ENCODE data around the gene NFATC1.

Gene NFATC1

DNA sequence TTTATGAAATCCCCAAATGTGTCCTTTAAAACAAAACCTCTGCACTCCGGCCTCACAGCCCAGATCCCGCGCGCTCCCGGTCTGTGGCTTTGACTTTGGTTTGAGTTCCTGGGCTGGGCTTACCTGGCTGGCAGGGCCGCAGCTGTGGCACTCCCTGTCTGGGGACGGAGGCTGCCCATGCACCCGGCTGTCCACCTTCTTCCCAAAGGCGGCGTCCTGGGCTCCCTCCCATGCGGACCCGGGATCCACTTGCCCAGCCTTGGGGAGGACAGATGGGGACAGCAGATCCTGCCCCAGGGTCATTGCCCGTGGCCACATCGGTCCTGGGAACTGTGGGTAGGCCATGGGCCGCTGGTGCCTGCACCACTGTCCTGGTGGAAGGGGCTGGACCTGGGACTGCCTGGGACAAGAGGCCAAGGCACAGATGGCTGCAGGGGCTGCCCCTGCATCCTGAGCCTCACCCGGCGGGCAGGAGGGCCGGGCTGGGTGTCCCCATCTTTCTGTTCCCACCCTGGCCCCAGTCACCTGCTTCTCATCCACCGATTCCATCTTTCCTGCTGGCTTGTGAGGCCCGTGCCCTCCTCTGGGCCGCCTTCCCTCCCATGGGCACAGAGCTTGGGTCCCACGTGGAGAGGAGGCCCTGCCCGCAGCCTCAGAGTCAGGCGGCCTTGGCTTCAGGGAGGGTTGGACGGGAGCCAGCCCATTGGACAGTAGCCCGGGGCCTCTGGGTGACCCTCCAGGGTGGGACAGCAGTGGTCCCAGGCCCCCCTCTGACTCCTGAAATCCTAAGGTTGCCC lies 27.7 kb downstream of the NFATC1 start:
- no peak for DNase-seq (ENCODE audit: low read depth in 2 of 2)

DNA sequence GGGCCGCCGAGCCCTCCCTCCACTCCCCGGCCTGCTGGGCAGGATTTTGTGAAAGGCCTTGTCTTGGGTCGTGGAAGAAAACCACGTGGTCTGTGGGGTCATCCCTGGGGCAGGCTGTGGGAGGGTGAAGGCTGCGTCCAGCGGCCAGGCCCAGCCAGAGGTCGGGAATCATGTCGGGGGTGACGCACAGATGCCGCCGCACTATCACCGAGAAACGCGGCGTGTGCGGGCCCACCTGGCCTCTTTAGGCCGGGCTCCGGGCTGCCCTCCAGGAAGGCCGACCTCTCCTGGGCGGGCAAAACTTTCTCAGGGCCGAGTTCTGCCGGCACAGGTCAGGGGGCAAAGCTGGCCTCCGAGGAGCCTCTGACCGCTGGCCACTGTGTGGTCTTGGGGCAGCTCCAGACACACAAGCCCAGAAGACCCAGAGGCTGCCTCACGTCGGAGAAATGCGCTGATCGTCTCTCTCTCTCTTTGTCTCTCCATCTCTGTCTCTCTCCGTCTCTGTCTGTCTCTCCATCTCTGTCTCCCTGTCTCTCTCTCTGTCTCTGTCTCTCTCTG lies 28.4 kb downstream of the NFATC1 start:
- DNase-seq (ENCODE audit: low read depth in 2 of 2), result no peak

DNA sequence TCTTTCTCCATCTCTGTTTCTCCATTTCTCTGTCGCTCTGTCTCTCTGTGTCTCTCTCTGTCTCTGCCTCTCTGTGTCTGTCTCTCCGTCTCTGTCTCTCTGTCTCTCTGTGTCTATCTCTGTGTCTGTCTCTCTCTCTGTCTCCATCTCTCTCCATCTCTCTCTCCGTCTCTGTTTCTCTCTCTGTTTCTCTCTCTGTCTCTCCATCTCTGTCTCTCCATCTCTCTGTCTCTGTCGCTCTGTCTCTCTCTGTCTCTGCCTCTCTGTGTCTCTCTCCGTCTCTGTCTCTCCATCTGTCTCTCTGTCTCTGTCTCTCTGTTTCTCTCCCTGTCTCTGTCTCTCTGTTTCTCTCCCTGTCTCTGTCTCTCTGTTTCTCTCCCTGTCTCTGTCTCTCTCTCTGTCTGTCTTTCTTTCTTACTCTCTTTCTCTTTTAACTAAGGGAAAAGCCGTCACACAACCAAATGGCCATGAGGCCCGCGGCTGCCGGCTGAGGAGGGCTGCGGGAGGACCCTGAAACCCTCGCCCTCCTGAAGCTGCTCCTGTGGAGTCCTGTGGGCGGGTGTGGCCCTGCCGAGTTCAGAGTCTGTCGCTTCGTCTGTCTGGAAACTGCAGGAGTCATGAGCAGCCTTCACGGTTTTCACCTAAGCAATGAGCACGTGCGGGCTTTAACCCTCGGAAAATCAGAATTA lies 29.3 kb downstream of the NFATC1 start:
- no peak for DNase-seq (ENCODE audit: low read depth in 2 of 2)

DNA sequence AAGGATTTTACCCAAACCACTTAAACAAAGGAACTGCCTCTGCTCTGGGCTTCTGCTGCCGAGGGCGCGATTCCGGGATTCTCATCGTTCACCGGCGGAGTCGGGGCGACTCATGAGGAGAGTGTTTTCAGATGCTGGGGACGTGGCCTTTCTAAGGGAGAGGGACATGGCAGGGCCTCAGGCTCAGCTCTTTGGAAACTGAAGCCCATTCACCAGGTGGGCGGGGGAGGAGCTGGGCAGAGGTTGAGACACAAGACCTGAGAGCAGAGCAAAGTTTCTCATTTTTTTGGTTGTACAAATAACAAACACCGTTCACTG lies 29.8 kb downstream of the NFATC1 start:
- no peak for DNase-seq (ENCODE audit: low read depth in 2 of 2)

DNA sequence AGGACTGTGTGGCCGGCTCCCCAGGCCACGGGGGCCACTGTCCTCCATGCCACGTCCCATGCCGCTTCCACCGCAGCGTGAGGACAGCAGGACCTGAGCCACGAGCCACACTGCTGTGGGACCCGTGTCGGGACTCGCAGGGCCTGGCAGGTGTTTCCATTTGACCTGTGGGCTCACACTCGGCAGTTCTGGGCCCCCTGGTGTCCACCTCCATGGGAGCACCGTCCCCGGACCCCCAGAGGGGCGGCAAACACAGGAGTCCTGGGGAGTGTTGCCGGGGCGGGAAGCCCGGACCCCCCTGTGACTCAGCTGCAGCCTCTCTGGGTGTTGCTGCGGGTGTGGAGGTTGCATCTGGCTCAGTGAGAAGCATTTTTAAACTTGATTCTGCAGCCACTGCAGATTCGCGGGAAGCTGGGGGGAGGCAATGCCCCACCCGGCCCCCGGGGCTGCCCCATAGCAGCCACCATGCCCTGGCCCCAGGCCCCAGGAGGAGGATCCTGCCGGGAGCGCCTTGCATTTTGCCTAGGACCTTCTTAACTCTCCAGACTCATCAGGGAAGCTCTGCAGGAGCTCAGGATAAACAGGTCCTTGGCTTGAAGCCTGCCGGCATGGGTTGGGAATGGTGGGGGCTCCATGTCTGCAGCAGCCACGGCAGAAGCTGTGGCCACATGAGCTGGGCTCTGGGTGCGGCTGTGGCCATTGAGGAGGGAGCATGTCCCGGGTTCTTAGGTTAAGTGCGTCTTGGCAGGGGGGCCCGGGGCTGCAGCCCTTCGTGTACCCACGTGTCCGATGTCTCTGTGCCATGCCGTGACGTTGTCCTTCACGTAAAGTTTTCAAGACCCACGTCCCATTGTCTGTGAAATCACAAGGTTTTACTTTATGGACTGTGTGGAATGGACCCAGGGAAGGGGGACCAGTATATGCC lies 30.9 kb downstream of the NFATC1 start:
- DNase-seq (ENCODE audit: low read depth in 2 of 2), result no peak

DNA sequence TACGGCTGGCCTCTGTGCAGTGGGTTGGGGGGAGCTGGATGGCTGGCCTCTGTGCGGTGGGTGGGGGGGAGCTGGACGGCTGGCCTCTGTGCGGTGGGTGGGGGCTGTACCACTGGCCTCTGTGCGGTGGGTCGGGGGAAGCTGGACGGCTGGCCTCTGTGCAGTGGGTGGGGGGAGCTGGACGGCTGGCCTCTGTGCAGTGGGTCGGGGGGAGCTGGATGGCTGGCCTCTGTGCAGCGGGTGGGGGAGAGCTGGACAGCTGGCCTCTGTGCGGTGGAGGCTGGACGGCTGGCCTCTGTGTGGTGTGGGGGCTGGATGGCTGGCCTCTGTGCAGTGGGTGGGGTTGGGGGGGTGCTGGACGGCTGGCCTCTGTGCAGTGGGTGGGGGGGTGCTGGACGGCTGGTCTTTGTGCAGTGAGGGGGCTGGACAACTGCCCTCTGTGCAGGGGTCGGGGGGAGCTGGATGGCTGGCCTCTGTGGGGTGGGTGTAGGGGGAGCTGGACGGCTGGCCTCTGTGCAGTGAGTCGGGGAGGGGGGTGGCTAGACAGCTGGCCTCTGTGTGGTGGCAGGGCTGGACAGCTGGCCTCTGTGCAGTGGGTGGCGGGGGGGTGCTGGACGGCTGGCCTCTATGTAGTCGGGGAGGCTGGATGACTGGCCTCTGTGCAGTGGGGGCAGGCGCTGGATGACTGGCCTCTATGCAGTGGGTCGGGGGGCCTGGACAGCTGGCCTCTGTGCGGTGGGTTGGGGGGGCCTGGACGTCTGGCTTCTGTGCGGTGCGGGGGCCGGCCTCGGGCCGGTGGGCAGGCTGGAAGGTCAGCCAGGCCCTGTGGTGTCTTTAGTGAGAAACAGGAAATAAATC lies 31.9 kb downstream of the NFATC1 start:
- no peak for DNase-seq (ENCODE audit: low read depth in 2 of 2)

DNA sequence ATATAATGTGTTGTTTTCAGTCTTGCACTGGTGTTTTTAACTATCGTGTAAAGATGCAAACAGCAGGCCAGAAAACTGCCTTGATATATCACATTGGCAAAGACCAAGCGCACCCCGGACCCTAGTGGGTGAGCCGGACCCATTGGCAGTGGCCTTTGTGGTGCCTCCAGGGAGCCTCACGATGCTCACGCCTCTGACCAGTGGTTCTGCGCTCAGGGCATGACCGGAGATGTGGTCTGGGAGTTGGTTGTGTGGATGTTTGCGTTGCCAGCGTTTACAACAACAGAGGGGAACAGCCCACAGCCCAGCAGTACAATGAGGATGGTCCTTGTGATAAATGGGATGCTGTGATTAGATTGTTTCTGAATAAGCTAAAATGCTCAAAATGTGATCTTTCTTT lies 32.6 kb downstream of the NFATC1 start:
- no peak for DNase-seq (ENCODE audit: low read depth in 2 of 2)

DNA sequence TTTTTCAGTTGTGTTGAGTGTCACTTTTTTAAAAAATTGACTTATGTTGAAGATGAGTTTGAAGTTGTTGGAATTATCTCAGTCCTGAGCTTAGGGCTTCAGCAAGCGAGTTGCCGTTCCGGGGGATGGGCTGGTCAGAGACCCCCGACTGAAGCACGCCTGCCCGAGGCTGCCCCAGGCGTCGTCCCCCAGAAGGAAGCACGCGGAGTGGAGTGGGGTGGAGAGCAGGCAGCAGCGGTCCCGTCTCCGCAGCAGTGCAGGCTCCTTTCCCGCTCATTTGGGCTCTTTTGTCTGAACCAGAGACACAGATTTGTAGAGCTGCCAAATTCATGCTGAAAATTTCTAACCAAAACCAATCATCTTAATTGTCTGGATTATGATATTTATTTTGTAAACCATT lies 33.7 kb downstream of the NFATC1 start:
- no peak for DNase-seq (ENCODE audit: low read depth in 2 of 2)

DNA sequence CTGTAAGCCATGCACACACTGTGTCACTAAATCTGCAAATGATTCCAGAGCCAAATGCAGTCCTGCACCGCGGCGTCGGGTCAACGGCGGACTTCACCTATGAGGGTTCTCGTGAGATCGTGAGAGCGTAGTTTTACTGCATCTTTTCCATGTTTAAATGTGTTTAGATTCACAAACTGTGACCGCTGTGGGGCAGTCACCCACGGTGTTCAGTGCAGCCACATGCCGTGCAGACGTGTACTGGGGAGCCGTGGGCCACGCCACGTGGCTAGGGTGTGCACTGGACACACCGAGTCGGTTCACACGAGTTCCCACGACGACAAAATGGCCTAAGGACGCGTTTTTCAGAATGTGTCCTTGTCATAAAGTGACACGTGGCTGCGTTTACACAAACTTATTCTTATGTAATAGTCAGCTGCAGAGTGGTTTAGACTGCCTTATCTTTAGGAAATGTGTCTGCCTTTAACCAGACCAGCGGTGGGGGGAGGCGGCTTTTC lies 34.1 kb downstream of the NFATC1 start:
- no peak for DNase-seq (ENCODE audit: low read depth in 2 of 2)

DNA sequence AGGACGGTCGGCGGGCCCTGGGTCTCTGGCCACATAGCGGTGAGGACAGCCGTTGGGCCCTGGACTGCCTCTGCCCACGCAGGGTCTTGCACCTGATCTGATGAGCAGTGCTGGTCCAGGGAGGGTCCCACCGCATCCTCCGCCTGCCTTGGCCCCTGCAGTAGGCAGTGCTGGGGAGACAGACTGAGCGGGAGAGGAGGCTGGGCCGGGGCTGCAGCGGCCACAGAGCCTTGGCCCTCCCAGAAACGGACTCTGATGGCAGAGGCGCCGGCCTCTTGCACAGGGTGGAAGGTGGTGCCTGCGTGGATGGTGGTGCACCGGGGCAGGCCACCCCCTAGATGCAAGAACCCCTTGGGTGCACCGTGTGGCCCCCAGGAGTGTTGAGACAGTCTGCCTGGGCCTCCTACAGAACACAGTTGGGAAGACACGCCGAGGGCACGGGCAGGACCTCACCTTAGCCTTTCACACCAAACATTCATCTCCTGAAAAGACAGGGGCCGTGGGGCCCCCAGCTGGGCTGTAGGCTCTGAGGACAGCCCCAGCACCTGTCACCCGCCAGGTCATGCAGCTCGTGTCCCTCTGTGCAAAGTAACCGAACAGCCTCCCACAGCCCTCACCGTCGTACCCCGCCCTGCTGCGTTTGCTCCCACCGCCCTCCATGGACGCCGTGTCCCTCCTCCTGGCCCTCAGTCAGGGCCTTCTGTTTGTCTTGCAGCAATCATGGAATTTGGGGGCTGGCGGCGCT lies 36.8 kb downstream of the NFATC1 start:
- no peak for DNase-seq (ENCODE audit: low read depth in 2 of 2)

DNA sequence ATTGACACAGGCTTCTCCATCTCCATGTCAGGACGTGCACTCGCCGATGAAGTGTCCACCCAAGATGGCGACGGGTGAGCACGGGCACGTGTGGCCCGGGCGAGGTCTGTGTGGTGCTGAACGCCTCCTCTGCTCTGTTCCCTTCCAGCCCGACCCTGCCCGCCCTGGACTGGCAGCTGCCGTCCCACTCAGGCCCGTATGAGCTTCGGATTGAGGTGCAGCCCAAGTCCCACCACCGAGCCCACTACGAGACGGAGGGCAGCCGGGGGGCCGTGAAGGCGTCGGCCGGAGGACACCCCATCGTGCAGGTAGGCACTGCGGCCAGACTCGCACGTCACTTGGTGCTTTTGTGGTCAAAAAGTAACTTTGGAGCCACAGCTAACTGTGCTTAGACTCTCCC lies 37.7 kb downstream of the NFATC1 start:
- no peak for DNase-seq (ENCODE audit: low read depth in 2 of 2)

DNA sequence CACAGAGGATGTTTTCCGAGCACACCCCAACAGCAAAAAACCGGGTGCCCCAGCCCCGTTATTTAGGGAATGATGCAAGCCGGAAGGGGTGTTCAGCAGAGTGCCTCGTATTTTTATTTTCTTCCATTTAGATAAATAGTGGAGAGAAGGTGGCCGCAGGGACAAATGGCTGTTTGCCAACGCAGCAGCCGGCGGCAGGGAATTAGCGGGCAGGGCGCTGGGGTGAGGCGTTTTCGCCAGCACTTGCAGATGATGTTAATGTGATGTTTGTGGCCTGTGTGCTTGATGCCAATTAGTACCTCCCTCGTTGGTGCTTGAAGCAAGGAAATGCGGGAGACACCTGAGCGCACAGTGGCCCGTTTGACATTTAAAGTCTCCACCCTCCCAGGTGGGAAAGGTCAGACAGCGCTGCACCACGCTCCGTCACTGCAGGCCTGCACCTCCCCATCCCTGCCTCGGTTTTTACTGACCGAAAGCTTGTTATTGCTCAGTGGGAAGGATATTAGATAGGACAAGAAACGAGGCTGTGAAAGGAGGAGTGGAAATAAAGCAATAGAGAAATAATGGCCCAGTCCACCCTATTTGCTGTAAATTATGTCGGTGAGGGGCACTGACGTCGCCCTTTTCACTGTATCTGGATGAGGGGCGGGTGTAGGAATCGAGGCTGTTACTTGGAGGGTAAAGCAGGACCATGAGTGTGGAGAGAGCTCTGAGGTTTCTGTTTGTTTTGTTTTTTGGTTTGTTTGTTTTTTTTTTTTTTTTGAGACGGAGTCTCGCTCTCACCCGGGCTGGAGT lies 39.1 kb downstream of the NFATC1 start:
- DNase-seq (ENCODE audit: low read depth in 2 of 2), result no peak

DNA sequence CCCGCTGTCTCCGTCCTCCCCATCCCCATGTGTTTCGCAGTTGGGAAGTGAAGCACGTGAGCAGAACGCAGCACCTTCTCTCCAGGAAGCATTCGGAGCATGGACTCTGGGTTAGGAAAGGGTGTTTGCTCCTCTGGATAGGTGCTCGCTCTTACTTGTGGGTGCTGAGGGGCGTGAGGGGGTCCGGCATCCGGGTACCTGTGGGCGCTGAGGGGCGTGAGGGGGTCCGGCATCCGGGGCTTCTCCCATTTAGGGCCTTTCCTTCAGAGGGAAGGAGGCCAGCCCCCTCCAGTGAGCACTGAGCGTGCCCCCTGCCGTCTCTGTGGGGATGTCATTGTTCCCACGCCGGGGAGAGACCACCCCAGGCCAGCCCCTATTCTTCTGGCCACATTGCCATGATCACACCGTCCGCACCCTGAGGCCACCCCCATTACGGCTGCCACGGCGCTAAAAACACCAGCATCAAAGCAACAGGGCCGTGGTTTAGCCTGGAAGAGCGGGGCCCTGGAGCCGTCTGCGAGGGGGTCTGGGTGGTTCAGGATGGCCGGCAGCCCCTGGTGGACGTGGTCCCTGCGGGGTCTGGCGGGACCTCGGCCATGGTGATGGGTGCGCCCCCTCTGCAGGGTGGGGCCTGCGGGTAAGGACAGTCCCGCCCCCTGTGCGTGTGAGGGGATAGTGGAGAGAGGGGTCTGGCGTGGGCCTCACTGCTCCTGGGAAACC lies 41.0 kb downstream of the NFATC1 start:
- DNase-seq (ENCODE audit: low read depth in 2 of 2), result no peak

DNA sequence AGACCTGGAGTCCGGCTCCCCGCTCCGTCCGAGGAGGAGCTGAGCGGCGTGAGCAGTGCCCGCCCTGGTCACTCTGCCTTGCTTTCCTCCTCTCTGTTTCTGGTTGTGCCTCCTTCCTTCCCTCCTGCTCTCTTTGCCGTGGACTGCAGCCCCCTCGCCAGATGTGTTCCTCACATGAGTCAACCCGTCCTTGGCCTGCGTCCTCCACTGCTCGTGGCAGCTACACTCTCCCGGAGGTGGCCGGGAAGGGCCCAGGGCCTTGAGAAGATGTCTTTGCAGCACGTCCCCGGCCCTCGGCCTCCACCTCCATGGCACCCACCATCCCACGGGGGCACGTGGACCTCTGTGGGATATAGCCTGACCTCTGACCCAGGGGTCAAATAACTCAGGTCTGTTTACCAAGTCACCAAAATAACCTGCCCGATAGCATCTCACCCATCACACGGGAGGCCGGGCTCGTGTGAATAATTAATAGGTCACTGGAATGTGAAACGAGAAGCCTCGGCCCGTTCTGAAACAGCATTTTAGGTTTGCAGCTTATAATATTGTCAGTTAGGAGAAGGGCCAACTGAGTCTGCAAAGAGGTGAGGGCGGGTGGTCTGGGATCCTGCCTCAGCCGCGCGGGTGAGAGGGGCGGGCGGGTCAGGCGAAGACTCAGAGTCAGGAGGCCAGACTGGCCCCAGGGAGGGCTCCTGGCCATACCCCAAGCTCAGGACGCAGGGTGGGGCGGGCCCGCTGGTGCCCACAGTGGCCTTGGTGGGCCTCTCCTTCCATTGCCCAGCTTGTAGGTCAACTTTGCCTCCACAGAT lies 42.6 kb downstream of the NFATC1 start:
- no peak for DNase-seq (ENCODE audit: low read depth in 2 of 2)

DNA sequence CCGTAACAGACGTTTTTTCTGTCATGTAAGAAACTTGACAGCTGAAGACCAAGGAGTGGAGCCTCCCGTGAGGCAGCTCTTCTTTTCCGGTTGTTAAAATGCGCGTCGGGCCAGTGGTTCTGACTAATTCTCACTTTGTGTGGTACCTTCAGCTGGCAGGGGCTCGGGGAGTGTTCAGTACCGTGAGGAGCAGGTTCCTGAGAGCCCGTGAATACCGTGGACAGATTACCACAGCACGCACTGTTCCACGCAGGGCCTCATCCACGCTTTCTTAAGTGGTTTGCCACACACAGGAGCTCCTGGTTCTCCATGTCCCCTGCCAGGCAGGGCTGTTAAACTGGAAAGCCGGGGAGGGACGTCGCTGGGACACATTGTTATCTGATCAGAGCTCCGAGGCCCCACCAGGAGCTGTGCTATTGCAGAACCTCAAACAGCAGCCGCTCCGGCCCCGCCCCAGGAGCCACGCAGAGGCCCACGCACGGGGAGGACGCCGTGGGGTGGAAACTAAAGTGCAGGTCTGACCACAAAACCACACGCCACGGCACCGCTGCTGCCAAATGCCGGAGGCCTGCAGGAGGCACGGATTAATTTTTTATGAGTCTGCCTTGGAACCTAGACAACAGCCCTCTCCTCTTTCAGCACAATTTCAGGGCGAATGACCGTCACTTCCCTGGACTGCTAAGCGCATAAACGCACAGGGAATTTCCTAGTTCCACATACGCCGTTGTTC lies 43.3 kb downstream of the NFATC1 start:
- no peak for DNase-seq (ENCODE audit: low read depth in 2 of 2)

DNA sequence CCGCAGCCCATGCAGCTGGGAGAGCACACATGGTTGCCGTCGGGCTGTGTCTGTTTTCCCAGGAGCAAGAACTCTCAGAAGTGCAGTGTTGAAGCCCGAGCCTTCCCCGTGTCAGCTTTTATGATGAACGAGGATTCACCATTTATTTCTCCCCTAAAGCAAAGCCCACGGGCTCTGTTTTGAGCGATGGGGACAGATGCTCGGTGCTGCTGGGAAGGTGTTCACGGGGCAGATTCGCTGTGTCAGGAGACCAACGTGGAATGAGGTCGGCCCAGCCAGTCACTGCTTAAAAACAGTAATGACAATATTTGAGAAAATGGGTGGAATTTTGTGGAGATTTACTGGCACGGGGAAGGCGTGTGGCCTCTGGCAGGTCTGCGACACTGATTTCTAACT lies 43.9 kb downstream of the NFATC1 start:
- no peak for DNase-seq (ENCODE audit: low read depth in 2 of 2)
